ENCODE measurements around the gene MYF5.

MYF5 gene

DNA sequence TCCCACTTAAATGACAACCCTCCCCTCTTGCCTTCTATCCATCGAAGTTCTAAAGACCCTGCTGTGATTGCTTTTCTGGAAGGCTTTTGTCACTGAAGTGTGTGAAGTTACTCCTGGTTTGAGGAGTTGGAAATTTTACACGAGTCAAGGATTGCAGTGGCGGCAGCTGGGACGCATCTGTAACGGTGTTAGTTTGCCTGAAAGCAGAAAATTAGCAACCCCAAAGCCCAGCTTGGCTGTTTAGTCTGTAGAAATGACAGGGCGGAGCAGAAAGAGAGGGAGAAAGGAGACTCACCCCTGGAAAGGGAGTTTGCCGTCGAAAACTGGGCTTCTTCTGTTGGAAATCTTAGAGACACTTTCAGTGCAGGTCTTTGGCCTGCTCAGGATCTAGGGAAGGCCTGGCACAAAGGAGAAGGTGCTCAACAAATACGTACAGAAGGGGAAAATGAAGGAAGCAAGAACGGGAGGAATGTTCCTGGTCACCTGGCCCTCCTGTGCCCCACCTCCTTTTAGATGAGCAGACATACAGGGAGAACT lies 931 bp upstream of the MYF5 start:
- TF ChIP-seq EZH2 (IDR thresholded peaks at IDR 0.05; ENCODE audit: borderline replicate concordance, low read length) = no peak
- TF ChIP-seq, protein P1, sequence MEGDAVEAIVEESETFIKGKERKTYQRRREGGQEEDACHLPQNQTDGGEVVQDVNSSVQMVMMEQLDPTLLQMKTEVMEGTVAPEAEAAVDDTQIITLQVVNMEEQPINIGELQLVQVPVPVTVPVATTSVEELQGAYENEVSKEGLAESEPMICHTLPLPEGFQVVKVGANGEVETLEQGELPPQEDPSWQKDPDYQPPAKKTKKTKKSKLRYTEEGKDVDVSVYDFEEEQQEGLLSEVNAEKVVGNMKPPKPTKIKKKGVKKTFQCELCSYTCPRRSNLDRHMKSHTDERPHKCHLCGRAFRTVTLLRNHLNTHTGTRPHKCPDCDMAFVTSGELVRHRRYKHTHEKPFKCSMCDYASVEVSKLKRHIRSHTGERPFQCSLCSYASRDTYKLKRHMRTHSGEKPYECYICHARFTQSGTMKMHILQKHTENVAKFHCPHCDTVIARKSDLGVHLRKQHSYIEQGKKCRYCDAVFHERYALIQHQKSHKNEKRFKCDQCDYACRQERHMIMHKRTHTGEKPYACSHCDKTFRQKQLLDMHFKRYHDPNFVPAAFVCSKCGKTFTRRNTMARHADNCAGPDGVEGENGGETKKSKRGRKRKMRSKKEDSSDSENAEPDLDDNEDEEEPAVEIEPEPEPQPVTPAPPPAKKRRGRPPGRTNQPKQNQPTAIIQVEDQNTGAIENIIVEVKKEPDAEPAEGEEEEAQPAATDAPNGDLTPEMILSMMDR (IDR thresholded peaks at IDR 0.05; ENCODE audit: low read length) = no peak
- no peaks in the 10 kb centered on the region for H3F3A ChIP-seq (ENCODE audit: insufficient read depth, low read length)
- H3K9ac ChIP-seq (ENCODE audit: low read length) = no peak overlapping the region
- H3K4me3 ChIP-seq (ENCODE audit: low read depth, low read length, poor library complexity, severe bottlenecking) = no peak overlapping the region
- no peaks in the 10 kb centered on the region for H3K9me2 ChIP-seq (ENCODE audit: low read depth, low read length)
- H4K20me1 ChIP-seq (ENCODE audit: insufficient read depth, low read length) = no peaks in the 10 kb centered on the region
- no peaks in the 10 kb centered on the region for H3K4me1 ChIP-seq (ENCODE audit: insufficient read depth, low read length, severe bottlenecking)
- H3K27me3 ChIP-seq (ENCODE audit: insufficient read depth, low read length) = no peaks in the 10 kb centered on the region
- no peak overlapping the region for H3K27ac ChIP-seq (ENCODE audit: low read depth, low read length, poor library complexity, severe bottlenecking)
- H2AFZ ChIP-seq (ENCODE audit: low read length) = no peak overlapping the region
- no peaks in the 10 kb centered on the region for H3K79me2 ChIP-seq (ENCODE audit: insufficient read depth, low read length)
- H3K4me2 ChIP-seq (ENCODE audit: low read length) = no peak overlapping the region
- no peaks in the 10 kb centered on the region for H3K36me3 ChIP-seq (ENCODE audit: insufficient read depth, low read length)
- H3K9me3 ChIP-seq (ENCODE audit: low read length) = no peaks in the 10 kb centered on the region

DNA sequence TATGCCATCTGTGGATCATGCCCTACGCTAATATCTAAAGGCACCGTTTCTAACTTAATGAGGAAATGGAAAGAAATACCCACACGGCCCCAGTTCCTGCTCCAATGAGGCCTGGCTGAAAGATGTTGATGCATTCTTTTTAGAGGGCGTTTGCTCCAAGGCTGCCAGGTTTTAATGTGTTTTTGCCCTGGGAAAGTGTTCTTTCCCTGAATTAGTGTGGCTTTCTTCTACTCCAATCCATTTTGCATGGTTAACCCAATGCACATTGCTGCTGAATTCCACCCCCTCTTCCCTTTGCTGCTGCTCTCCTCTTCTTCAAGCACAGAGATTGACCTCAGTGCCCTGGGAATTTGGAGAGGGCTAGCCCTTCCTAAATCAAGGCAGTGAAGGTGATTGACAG lies 1.1 kb downstream of the MYF5 start:
- Histone ChIP-seq H2AFZ (ENCODE audit: low read length) (no peak overlapping the region), H3K36me3 (ENCODE audit: insufficient read depth, low read length) (no peaks in the 10 kb centered on the region), H3K27ac (ENCODE audit: low read depth, low read length, poor library complexity, severe bottlenecking) (no peak overlapping the region), H3K4me3 (ENCODE audit: low read depth, low read length, poor library complexity, severe bottlenecking) (no peak overlapping the region), H3K4me1 (ENCODE audit: insufficient read depth, low read length, severe bottlenecking) (no peaks in the 10 kb centered on the region), H3K79me2 (ENCODE audit: insufficient read depth, low read length) (no peaks in the 10 kb centered on the region), H3K9me3 (ENCODE audit: low read length) (no peaks in the 10 kb centered on the region), H3F3A (ENCODE audit: insufficient read depth, low read length) (no peaks in the 10 kb centered on the region), H3K9me2 (ENCODE audit: low read depth, low read length) (no peaks in the 10 kb centered on the region), H4K20me1 (ENCODE audit: insufficient read depth, low read length) (no peaks in the 10 kb centered on the region), H3K27me3 (ENCODE audit: insufficient read depth, low read length) (no peaks in the 10 kb centered on the region), H3K4me2 (ENCODE audit: low read length) (no peak overlapping the region), H3K9ac (ENCODE audit: low read length) (no peak overlapping the region)
- TF ChIP-seq, protein P1 (IDR thresholded peaks at IDR 0.05; ENCODE audit: low read length) = no peak
- no peak for TF ChIP-seq EZH2 (IDR thresholded peaks at IDR 0.05; ENCODE audit: borderline replicate concordance, low read length)

DNA sequence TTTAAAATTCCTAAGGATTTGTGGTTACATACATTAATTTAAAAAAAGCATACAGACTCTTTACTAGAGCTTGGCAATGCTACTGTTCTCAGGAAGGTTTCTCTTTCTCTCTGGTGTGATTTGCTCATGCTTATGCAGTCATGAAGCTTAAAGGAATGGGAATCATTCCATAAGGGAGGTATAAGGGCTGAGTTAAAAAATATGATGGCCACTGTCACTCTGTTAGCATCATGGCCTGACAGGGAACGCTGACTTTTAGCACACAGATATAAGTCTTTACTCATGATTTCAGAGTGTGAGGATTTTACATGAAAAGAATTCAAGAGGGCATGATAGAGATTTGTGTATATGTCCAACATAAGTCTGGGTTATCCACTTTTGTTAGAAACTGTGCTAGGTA lies 3.8 kb downstream of the MYF5 start:
- Histone ChIP-seq H3K9me3 (ENCODE audit: low read length) (no peaks in the 10 kb centered on the region), H3K27me3 (ENCODE audit: insufficient read depth, low read length) (no peaks in the 10 kb centered on the region), H3K4me2 (ENCODE audit: low read length) (no peak overlapping the region), H4K20me1 (ENCODE audit: insufficient read depth, low read length) (no peaks in the 10 kb centered on the region), H3K79me2 (ENCODE audit: insufficient read depth, low read length) (no peaks in the 10 kb centered on the region), H3K9ac (ENCODE audit: low read length) (no peak overlapping the region), H3K4me3 (ENCODE audit: low read depth, low read length, poor library complexity, severe bottlenecking) (no peak overlapping the region), H2AFZ (ENCODE audit: low read length) (no peak overlapping the region), H3K4me1 (ENCODE audit: insufficient read depth, low read length, severe bottlenecking) (no peaks in the 10 kb centered on the region), H3K9me2 (ENCODE audit: low read depth, low read length) (no peaks in the 10 kb centered on the region), H3K36me3 (ENCODE audit: insufficient read depth, low read length) (no peaks in the 10 kb centered on the region), H3K27ac (ENCODE audit: low read depth, low read length, poor library complexity, severe bottlenecking) (no peak overlapping the region), H3F3A (ENCODE audit: insufficient read depth, low read length) (no peaks in the 10 kb centered on the region)
- TF ChIP-seq EZH2 (IDR thresholded peaks at IDR 0.05; ENCODE audit: borderline replicate concordance, low read length) = no peak
- TF ChIP-seq, protein P1 (IDR thresholded peaks at IDR 0.05; ENCODE audit: low read length) = no peak
